ENCODE data around the gene VAT1L.
"Not testable (repeated sequence)": the region's sequence is repeated elsewhere in the genome, so short reads cannot be mapped to it uniquely, and the experiment has no call there.

VAT1L gene

DNA sequence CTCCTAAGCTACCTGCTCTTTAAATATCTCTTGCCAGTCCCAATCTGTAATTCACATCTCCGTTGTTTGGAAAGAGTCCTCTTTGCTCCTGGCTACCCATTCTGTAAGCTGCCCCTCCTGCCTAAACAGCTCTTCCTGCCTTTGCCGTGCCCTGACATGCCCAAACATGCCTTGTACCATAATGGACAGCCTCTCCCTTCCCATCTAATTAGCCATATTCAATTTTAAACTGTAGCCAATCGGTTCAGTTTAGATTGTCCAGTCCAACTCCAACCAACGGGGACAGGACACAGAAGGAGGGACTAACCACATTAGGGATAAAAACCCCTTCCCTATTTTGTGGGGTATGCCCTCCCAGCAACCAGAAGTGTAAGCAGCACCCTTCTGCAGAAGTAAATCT is 203.3 kb downstream of the VAT1L start:
- DNase-seq (ENCODE audit: low read depth in 2 of 2), result no peak

DNA sequence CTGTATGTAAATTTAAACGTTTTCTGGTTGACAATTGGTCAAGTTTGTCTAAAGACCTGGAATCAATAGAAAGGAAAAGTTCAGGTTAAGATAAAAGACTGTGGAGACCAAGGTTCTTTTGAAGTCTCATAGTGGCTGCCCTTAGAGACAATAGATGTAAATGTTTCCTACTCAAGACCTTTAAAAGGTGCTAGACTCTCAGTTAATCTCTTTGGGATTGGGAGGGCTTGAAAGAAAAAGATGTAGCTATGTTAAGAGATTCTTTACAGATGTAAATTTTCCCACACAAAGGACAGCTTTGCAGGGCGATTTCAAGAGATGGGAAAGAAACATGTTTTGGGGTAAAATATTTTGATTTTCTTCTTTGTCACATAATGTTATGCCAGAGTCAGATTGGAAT is 204.0 kb downstream of the VAT1L start:
- not testable (repeated sequence) for DNase-seq (ENCODE audit: low read depth in 2 of 2)

DNA sequence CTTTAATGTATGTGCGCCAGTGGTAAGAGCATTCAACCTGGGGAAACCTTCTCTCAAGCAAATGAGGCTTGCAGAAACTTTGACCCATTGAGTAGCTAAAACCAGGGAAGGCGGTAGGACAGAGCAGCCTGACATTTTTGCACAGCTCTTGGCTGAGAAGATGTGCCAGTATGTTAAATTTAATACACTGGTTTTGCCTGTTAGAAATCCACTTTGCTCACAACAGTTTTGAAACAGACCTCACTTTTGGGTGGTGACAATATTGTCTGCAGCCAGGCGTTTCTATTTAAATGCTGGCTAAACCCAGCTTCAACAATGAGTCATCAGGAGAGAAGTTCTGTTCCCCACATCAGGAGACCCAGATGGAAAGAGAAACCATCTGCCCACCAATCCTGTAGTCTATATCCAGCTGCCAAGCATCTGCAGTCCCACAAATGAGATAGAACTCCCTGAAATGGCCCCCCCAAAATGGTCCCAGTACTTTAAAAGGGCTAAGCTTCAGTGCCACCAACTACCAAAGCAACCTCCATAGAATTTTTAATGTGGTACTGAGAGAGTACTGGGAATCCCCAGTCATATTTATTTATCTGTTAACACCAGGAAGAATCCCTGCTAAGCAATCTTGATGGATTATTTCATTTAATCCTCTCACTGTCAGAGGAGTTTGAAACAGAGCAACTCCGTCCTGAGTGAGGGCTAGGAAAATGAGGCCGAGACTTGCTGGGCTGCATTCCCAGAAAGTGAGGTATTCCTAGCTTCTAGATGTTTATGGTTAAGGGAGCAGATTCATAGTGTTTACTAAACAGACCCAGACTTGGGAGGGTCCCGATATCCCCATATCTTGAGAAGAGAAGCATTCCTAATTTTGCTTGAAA is 205.0 kb downstream of the VAT1L start:
- no peak for DNase-seq (ENCODE audit: low read depth in 2 of 2)

DNA sequence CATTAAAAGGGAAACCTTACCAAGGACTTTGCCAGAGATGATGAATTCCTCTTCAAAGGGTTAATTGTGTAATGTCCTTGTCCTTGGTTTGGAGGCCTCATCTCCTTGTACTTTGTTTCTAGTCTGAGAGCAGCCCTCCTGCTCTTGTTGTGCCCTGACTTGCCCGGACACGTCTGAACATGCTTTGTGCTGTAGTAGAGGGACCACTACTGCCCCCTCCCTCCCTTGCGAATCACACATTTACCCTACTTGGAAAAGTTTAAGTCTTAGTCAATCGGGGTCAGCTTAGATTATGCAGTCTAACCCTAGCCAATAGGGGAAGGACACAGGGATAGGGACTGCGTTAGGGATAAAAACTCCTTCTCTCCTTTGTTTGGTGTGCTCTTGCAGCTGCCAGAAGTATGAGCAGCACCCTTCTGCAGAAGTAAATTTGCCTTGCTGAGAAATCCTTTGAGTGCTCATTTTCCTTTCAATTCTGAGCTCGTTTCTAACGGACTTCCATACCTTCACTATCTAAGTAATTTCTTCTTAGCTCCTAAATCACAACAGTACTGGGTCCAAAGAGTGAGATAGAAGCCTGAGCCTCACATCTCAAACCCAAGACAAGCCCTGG is 207.6 kb downstream of the VAT1L start:
- DNase-seq (ENCODE audit: low read depth in 2 of 2), result no peak

DNA sequence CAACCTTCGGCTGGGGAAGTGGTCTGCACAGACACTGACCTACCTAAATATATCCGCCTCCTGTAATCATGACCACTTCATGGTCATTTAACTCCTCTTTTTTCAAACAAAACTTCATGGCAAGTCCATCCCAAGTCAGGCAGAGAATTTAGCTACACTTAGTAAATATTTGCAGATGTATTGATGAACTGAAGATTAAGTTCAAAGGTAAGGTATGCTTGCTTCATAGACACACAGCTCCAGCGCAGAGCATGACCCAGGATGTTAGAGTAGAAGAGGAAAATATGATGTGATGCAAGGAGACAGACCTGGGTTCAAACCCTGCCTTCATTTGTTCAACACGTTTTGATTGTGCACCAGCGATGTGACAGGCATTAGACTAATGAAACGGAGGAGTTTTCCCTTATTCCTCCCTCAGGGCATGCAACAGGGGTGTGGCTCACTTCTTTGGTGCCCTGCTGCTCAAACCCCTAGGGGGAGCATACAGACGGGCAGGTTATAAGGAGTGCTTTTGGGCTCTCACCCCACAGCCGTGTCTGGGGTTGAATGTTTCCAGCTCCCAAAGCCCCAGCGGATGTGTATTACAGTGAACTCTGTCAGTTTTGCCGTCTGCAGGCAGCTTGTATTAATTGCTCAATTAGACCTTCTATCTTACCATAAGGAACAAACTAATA is 210.1 kb downstream of the VAT1L start:
- no peak for DNase-seq (ENCODE audit: low read depth in 2 of 2)

DNA sequence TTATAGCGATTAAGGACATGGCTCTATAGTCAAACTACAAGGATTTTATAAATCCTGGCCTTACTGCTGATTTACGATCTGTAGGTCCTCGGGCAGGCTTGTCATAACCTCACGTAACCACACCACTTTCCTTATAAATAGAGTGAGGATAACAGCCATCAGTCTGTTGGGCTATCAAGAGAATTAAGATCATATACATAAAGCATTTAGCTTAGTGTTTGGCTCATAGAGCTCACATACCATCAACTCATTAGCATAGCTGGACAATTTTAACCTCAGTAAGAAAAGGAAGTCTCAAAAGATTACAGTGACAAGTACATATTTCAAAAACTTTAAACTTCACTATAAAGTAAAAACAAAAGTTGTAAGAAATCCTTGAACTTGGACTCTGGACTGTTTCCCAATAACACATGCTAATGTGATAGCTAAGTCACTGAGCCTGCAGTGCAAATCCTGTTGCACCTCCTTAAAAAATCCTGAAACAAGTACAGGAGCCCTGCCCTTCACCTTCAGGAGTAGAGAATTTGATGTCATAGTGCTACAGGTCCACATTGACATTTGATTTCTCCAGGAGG is 213.2 kb downstream of the VAT1L start:
- no peak for DNase-seq (ENCODE audit: low read depth in 2 of 2)

DNA sequence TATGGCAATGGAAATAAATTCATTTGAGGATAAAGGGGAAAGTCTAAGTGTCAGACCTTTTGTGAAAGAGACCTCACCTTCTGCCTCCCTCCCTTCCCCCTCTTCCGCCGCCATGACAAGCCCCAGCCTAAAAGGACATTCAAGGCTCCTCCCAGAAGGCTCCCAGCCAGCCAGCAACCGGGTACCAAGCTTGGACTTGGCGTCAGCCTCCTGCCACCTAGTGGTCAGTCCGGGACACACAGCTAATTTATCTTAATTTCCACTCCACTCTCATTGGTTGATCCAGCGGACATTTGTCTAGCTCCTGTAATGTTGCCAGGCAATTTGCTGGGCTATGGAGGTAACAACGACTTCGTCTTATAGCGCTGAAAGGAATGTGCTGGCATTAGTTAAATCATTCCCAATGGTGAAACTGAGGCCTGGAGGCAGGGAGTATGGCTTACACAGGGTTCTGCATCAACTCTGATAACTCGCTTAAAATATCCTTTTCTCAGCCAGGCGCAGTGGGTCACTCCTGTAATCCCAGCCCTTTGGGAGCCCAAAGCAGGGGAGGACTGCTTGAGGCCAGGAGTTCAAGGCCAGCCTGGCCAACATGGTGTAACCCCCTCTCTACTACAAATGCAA is 214.7 kb downstream of the VAT1L start:
- DNase-seq (ENCODE audit: low read depth in 2 of 2), result peak; percentile 6 to 36

DNA sequence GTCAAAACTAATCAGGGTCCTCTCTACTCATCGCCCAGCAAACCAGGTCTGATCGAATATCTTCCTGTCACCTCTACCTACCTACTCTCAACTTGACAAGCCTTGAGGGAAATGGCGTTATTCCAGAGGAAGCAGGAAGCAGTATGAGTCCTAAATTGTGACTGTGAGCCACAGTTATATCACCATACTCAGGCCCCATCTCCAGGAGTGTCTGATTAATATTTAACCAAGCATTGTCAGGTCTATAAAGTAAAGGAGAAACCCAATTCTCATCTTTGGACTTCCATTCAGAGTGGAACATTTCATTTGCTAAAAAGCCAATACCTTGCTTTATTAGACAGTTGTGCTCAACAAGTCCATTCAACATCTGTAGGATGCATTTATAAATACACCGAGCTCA is 216.2 kb downstream of the VAT1L start:
- no peak for DNase-seq (ENCODE audit: low read depth in 2 of 2)

DNA sequence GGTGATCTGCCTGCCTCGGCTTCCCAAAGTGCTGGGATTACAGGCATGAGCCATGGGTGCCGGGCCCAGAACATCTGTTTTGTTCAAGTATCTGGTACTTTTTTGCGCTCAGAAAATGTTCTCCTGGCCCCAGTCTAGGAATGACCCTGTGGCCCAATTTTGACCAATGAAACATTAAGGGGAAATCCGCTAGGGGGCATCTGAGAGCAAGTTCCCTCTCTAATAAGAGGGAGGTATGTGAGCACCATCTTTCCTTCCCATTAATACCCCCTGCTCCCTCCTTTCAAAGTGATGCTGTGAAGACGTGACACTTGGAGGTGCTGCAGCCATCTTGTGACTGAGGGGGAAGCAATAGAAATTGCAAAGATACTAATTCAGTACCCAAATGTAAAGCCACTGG is 217.5 kb downstream of the VAT1L start:
- DNase-seq (ENCODE audit: low read depth in 2 of 2), result no peak

DNA sequence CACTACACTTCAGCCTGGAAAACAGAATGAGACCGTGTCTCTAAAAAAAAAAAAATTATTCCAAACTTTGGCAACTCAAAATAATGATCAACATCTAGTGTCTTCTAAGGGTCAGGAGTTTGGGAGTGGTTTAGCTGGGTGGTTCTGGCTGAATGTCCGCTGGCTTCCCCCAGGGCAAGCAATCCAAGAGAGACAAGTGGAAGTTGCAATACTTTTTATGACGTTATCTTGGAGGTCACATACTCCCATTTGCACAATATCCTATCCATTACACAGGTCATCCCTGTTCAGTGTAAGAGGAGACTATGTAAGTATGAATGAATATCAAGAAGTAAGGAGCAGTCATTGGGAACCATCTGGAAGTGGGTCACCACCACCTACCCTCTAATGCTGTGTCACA is 218.8 kb downstream of the VAT1L start:
- no peak for DNase-seq (ENCODE audit: low read depth in 2 of 2)

DNA sequence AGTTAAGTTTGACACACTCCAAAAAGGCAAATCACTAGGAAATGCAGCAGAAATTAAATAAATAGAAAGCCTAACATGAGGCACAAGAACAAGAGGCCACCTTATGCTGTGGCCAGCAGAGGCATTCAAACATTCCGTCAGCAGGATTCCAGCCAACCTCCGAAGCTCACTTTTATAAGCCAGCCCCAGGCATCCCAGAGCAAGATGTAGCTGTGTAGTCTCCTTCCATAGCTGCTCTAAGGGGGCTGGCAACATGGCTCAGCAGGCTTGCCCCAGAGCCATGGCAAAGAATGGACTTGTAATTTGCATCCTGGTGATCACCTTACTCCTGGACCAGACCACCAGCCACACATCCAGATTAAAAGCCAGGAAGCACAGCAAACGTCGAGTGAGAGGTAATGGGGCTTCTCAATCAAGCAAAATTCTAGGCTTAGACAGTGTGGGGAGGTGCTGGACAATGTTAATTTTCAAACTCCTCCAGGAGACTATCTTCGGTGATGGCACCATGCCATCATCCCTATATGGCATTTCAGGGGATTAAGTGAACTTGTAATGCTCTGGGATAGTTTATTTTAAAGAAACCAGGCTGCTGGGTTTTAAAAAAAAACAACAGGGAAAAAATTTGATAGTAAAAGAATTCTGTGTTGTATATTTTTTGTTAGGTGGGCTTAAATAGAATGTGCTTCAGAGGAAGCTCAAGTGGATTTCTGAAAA is 234.1 kb downstream of the VAT1L start, which contains the start of gene CLEC3A:
Gene CLEC3A, plus strand, starts transcription at position 202 of the 714 bp plus-strand sequence. Its CDS starts 79 bp downstream, at position 281.
- DNase-seq (ENCODE audit: low read depth in 2 of 2), result no peak

DNA sequence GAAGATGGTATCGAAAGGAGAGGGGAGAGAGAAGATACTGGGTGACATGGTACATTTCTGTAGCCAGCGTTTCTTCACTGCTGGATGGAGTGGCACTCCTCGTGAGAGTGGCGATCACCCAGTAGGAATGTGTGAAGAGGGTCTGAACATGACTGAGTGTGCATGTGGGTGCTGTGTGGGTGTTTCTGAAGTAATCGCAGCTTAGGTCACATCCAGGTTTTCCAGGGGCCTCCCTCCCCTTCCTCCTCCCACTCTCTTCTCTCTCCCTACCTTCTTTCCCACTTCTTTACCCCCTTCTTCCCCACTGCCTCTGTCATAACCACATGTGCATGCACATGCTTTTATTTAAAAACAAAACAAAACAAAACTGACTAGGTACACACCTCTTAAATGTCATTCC is 235.8 kb downstream of the VAT1L start:
- no peak for DNase-seq (ENCODE audit: low read depth in 2 of 2)

DNA sequence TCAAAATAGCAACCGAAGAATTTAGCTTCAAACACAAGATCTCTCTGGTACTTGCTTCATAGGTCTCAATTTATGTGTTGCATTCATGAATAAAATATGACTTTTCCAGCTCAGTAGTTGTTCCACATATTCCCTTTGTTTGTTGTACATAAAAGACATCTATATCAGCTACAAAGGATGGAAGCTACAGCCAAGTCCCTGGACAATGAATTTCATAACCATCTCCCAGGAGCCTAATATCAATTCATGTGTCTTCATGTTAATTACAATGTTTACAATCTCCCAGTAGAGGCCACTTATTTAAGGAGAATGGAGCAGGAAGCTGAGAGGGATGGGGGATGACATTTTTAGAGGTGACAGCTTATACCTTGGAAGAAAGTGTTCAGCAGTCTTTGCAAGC is 237.3 kb downstream of the VAT1L start:
- no peak for DNase-seq (ENCODE audit: low read depth in 2 of 2)

DNA sequence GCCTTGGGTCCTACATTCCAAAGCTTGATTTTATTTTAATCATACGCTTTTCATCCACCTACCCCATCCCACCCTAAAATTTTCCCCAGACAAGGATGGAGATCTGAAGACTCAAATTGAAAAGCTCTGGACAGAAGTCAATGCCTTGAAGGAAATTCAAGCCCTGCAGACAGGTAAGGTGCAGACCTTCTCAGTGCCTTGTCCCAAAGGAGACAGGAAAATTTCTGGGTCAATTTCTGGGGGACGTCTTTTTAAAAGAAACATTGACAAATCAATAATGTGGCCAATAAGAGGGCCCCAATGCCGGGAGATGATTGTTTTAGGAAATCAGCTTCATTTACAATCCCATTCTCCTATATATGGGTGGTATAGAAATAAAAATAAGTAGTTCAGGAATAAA is 239.7 kb downstream of the VAT1L start:
- DNase-seq (ENCODE audit: low read depth in 2 of 2), result no peak

All from stimulated activated CD4-positive, alpha-beta T cell treated with anti-CD3 and anti-CD28 coated beads, Interleukin-1b, Interleukin-23, amount 100 ng/mL, for 1 hour (primary cell).